ENCODE results near the gene TBX18.

- TF ChIP-seq CTCF (tag by site-specific recombination; IDR thresholded peaks at IDR 0.05) = no peak
- no peak for TF ChIP-seq ZBTB6 (tag by site-specific recombination; IDR thresholded peaks at IDR 0.05)
- TF ChIP-seq ZFP37 (tag by site-specific recombination; IDR thresholded peaks at IDR 0.05) = no peak
- no peak for TF ChIP-seq GLI4 (tag by site-specific recombination; IDR thresholded peaks at IDR 0.05)
Observed at GRCh38 chr6:84766118-84766798, 1.9 kb upstream of the TBX18 start.
